DMS53 treated with DMSO at 0.1 percent for 48 hours (cell line): ENCODE results near the gene DCHS2.

Source experiments
- DNase-seq: peaks from one replicate; lab custom pipeline; 2025; ENCODE audit not compliant: unreplicated experiment; lab: John Stamatoyannopoulos, UW

Gene DCHS2

GRCh38 chr4:154491341-154492271 lies at the start of gene DCHS2:
TSS of gene DCHS2 (minus strand) at chr4:154491799. CDS start at chr4:154491355, 444 bp downstream.
- peak; percentile 39 for DNase-seq

- no peak for DNase-seq
Measured at GRCh38 chr4:154534296-154534695, 42.7 kb upstream of the DCHS2 start.

- no peak for DNase-seq
Measured at GRCh38 chr4:154529728-154530519, 38.3 kb upstream of the DCHS2 start.

- no peak for DNase-seq
Measured at GRCh38 chr4:154528869-154529268, 37.3 kb upstream of the DCHS2 start.

GRCh38 chr4:154527308-154527707 lies 35.7 kb upstream of the DCHS2 start:
- no peak for DNase-seq

- DNase-seq = no peak
Measured at GRCh38 chr4:154526151-154526550, 34.6 kb upstream of the DCHS2 start.

- DNase-seq = no peak
Measured at GRCh38 chr4:154521607-154522006, 30.0 kb upstream of the DCHS2 start.

GRCh38 chr4:154519214-154519613 lies 27.6 kb upstream of the DCHS2 start:
- no peak for DNase-seq

GRCh38 chr4:154517591-154517990 lies 26.0 kb upstream of the DCHS2 start:
- no peak for DNase-seq

- DNase-seq = no peak
Measured at GRCh38 chr4:154516318-154517029, 24.9 kb upstream of the DCHS2 start.

GRCh38 chr4:154511981-154512380 lies 20.4 kb upstream of the DCHS2 start:
- DNase-seq = no peak

GRCh38 chr4:154511548-154511947 lies 19.9 kb upstream of the DCHS2 start:
- DNase-seq = no peak

- DNase-seq = peak; percentile 57
Measured at GRCh38 chr4:154507156-154507555, 15.6 kb upstream of the DCHS2 start.

GRCh38 chr4:154506253-154506652 lies 14.7 kb upstream of the DCHS2 start:
- peak; percentile 23 for DNase-seq

GRCh38 chr4:154503598-154503997 lies 12.0 kb upstream of the DCHS2 start:
- peak; percentile 15 for DNase-seq

- DNase-seq = no peak
Measured at GRCh38 chr4:154502111-154502510, 10.5 kb upstream of the DCHS2 start.

- DNase-seq = no peak
Measured at GRCh38 chr4:154497889-154498288, 6.3 kb upstream of the DCHS2 start.

- DNase-seq = no peak
Measured at GRCh38 chr4:154495867-154496266, 4.3 kb upstream of the DCHS2 start.

GRCh38 chr4:154492288-154492687 lies 689 bp upstream of the DCHS2 start:
- DNase-seq = no peak

GRCh38 chr4:154490583-154491340 lies 837 bp downstream of the DCHS2 start:
- no peak for DNase-seq

GRCh38 chr4:154490234-154490582 lies 1.4 kb downstream of the DCHS2 start:
- DNase-seq = no peak
